K562 (cell line): Measurements from ENCODE around the gene CHRM3. TPM values are rescaled to one million over a fixed set of nuclear protein-coding genes. Genes with fewer than 3 reads are reported as not detected.

ENCODE experiments used
- ATAC-seq: fragments of 200-7000 bp; cut with Tn5 transposase; 3 replicates; pipeline ENCODE4 v1.9.1; 2020; ENCODE audit warnings: moderate library complexity
- BruUV-seq: library from RNA; stranded (reverse); fragments of 400-500 nt; replicated peaks from 2 replicates; lab custom pipeline; 2021; lab: Mats Ljungman, UMichigan
- CTCF ChIA-PET: fragments of 300-600 bp; formaldehyde crosslinking; extraction: SDS; loops from one replicate; lab custom pipeline; 2021; ENCODE audit warnings: low intra/inter-chr PET ratio; lab: Yijun Ruan, JAX
- POLR2A ChIA-PET: fragments of 300-600, 350-650 bp; sonication (Branson Sonifier 250); formaldehyde crosslinking; extraction: SDS; loops from one replicate; lab custom pipeline; 2021; ENCODE audit warnings: antibody characterized with exemption, inconsistent platforms; lab: Yijun Ruan, JAX
- DNase-seq, 4 experiments: peaks; one replicate each; pipeline versions ENCODE4 v3.0.0 to v3.0.0-alpha.2; 2011 to 2018; ENCODE audit warnings: low spot score in 3 of 4, mixed read lengths in 3 of 4; ENCODE audit errors: extremely low read depth in 1 of 4
- FAIRE-seq: peaks from 2 replicates; lab custom pipeline; 2011; peaks lifted over from hg19 to GRCh38; lab: Jason Lieb, UNC
- H2AFZ ChIP-seq: 2 replicates; pipeline ENCODE4 v1.6.0; 2011; ENCODE audit warnings: low read depth, low read length, control low read depth, inconsistent platforms
- H3K27ac ChIP-seq: fragments of 200-600 bp; 3 replicates; pipeline ENCODE4 v1.8.0; 2011; ENCODE audit warnings: low read depth, mild to moderate bottlenecking, control low read depth, inconsistent platforms, low read length, moderate library complexity, mixed read lengths; ENCODE audit errors: extremely low read depth
- H3K27me3 ChIP-seq, 2 experiments: fragments of 300-600 bp in 1 of 2; 2 replicates in 1 of 2; 3 replicates in 1 of 2; pipeline versions ENCODE4 v1.6.0 to v1.8.0; 2011; ENCODE audit warnings: inconsistent platforms in 2 of 2, low read length in 2 of 2, mild to moderate bottlenecking in 1 of 2, mixed read lengths in 1 of 2, moderate library complexity in 1 of 2; ENCODE audit not compliant: control insufficient read depth in 2 of 2, insufficient read depth in 2 of 2
- H3K36me3 ChIP-seq: fragments of 300-600 bp; 3 replicates; pipeline ENCODE4 v1.8.0; 2011; ENCODE audit warnings: mild to moderate bottlenecking, low read length, inconsistent platforms; ENCODE audit not compliant: control insufficient read depth, insufficient read depth
- H3K4me1 ChIP-seq, 2 experiments: fragments of 200-600 bp in 1 of 2; replicated peaks in 1 of 2; 2 replicates in 1 of 2; 3 replicates in 1 of 2; pipeline versions ENCODE4 v1.5.1 to v1.8.0; 2011; ENCODE audit warnings: inconsistent platforms in 2 of 2, low read length in 2 of 2, mild to moderate bottlenecking in 1 of 2, mixed read lengths in 1 of 2, moderate library complexity in 1 of 2; ENCODE audit not compliant: control insufficient read depth in 2 of 2, insufficient read depth in 2 of 2
- H3K4me2 ChIP-seq: 2 replicates; pipeline ENCODE4 v1.6.1; 2011; ENCODE audit warnings: low read length, control low read depth, inconsistent platforms, mixed read lengths; ENCODE audit not compliant: insufficient read depth
- H3K4me3 ChIP-seq: fragments of 200-600 bp; sonication (generic), shearing (Covaris generic); 2 replicates; pipeline ENCODE4 v1.5.1; 2016; ENCODE audit warnings: control low read depth, inconsistent platforms
- H3K79me2 ChIP-seq: fragments of 200-600 bp; 3 replicates; pipeline ENCODE4 v1.8.0; 2011; ENCODE audit warnings: low read length, inconsistent platforms; ENCODE audit not compliant: control insufficient read depth, insufficient read depth
- H3K9ac ChIP-seq, 2 experiments: 2 replicates each; pipeline versions ENCODE4 v1.6.0 to v1.6.1; 2011; ENCODE audit warnings: low read depth in 2 of 2, low read length in 2 of 2, control low read depth in 1 of 2, inconsistent platforms in 1 of 2, mild to moderate bottlenecking in 1 of 2, mixed read lengths in 1 of 2; ENCODE audit not compliant: insufficient read depth in 1 of 2
- H3K9me1 ChIP-seq: one replicate; pipeline ENCODE4 v1.6.0; 2011; ENCODE audit warnings: inconsistent platforms, mild to moderate bottlenecking, low read length, moderate library complexity; ENCODE audit not compliant: control insufficient read depth, insufficient read depth
- H3K9me3 ChIP-seq: replicated peaks from 2 replicates; pipeline ENCODE4 v1.5.1; 2011; ENCODE audit warnings: low read depth, low read length, inconsistent platforms; ENCODE audit not compliant: control insufficient read depth, insufficient read depth
- H4K20me1 ChIP-seq: replicated peaks from 2 replicates; pipeline ENCODE4 v1.6.1; 2011; ENCODE audit warnings: low read length, inconsistent platforms, mixed read lengths; ENCODE audit not compliant: control insufficient read depth, insufficient read depth
- BRF1 ChIP-seq: IDR thresholded peaks from 3 replicates; pipeline ENCODE4 v1.6.1; 2011; ENCODE audit warnings: borderline replicate concordance, mild to moderate bottlenecking; ENCODE audit not compliant: insufficient read length; ENCODE audit errors: extremely low read depth
- EWSR1 ChIP-seq: fragments of 450-650 bp; IDR thresholded peaks from 2 replicates; pipeline ENCODE4 v1.6.1; 2018; ENCODE audit warnings: borderline replicate concordance, mild to moderate bottlenecking, low read depth, moderate library complexity; ENCODE audit not compliant: partially characterized antibody
- HBP1 ChIP-seq: fragments of 450-650 bp; formaldehyde crosslinking; IDR thresholded peaks from 2 replicates; pipeline ENCODE4 v1.4.0; 2022; ENCODE audit warnings: missing genetic modification characterization
- NFXL1 ChIP-seq: fragments of 450-650 bp; formaldehyde crosslinking; IDR thresholded peaks from 2 replicates; pipeline ENCODE4 v1.4.0; 2021; ENCODE audit warnings: mild to moderate bottlenecking
- ZNF76 ChIP-seq: fragments of 250-450 bp; sonication (Bioruptor Pico); IDR thresholded peaks from 2 replicates; pipeline ENCODE4 v1.4.0; 2020; ENCODE audit warnings: mild to moderate bottlenecking, moderate library complexity, borderline replicate concordance
- WGBS: fragments of 100-300 bp; shearing (Covaris generic); methylation state at CpG from one replicate; pipeline ENCODE4 v1.1.6; 2016; ENCODE audit warnings: low coverage, mixed read lengths; ENCODE audit not compliant: insufficient coverage; ENCODE audit errors: missing lambda C conversion rate; 5-methylcytosine and 5-hydroxymethylcytosine counted together
- in situ Hi-C: fragments of 300-500 bp; cut with MboI; formaldehyde crosslinking; loops from 4 replicates; pipeline ENCODE4 v1.15.0; 2018; ENCODE audit warnings: inconsistent platforms, mixed read lengths
- intact Hi-C: fragments of 100-400 bp; cut with micrococcal nuclease; formaldehyde crosslinking; loops from 2 replicates; pipeline ENCODE4 v1.14.2; 2022
- polyA plus RNA-seq, 8 experiments: library from polyadenylated mRNA; depleted of rRNA in 4 of 8; stranded (reverse) in 5 of 8; unstranded in 3 of 8; fragments of >200 nt; fragmentation: Nextera tagmentation in 2 of 8; fragmentation: Illumina TruSeq in 1 of 8; extraction: Ambion mirVana in 2 of 8; extraction: Trizol in 1 of 8; gene quantifications; 2 replicates each; pipeline versions ENCODE4 v1.2.1 to v1.2.3, GENCODE V29; 2011 to 2014; ENCODE audit warnings: inconsistent platforms in 1 of 8, missing spikeins in 1 of 8
- total RNA-seq, 7 experiments: library from RNA; depleted of rRNA in 6 of 7; stranded (reverse); fragments of >200 nt in 6 of 7; fragmentation: Illumina TruSeq in 2 of 7; extraction: Trizol in 2 of 7; gene quantifications; 2 replicates each; pipeline versions ENCODE4 v1.2.1 to v1.2.3, GENCODE V29; 2011 to 2021; ENCODE audit warnings: low replicate concordance in 1 of 7
- TF ChIP-seq, protein P1 (sequence below): sonication (generic); formaldehyde crosslinking; IDR thresholded peaks from 2 replicates; pipeline ENCODE4 v1.8.0; 2022; ENCODE audit warnings: mild to moderate bottlenecking, missing genetic modification reagents

Gene CHRM3
- total and polyA plus RNA-seq, 9 of the 15 experiments (the other 6 are each of a cell fraction or from before 2014, with no cell fraction given): 0.03 to 0.18 (median 0.05) TPM; not detected in 4

GRCh38 chr1:239417221-239417620, 30.9 kb downstream of the CHRM3 start:
- FAIRE-seq: no peak
- TF ChIP-seq, protein P1, sequence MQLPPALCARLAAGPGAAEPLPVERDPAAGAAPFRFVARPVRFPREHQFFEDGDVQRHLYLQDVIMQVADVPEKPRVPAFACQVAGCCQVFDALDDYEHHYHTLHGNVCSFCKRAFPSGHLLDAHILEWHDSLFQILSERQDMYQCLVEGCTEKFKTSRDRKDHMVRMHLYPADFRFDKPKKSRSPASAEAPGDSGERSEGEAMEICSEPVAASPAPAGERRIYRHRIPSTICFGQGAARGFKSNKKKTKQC (CRISPR knock-in tag): no peak
- no peak for TF ChIP-seq BRF1
- no peak for TF ChIP-seq HBP1
- TF ChIP-seq ZNF76: no peak
- no peak for TF ChIP-seq EWSR1
- no peak for TF ChIP-seq NFXL1 (CRISPR knock-in tag)
- no peak for ATAC-seq
- H3K79me2 ChIP-seq: no peaks in the 10 kb centered on the region
- intact Hi-C loops (no loop called here), in situ Hi-C loops (no loop called here)
- H2AFZ ChIP-seq: no peak overlapping the region
- BruUV-seq: no TSS peak
- no peak overlapping the region for H3K9ac ChIP-seq
- no peak overlapping the region for H3K27ac ChIP-seq
- DNase-seq: no peak
- no peaks in the 10 kb centered on the region for H3K27me3 ChIP-seq
- H4K20me1 ChIP-seq: no peaks in the 10 kb centered on the region
- H3K4me1 ChIP-seq: no peaks in the 10 kb centered on the region
- H3K9me1 ChIP-seq: no peaks in the 10 kb centered on the region
- H3K9me3 ChIP-seq: no peaks in the 10 kb centered on the region; the same call in none of the 2 replicates
- no peak overlapping the region for H3K4me3 ChIP-seq
- ChIA-PET CTCF (no interaction called here), POLR2A (no interaction called here)
- 0% methylated on average over 2 of the region's 2 CpGs for WGBS
- no peaks in the 10 kb centered on the region for H3K36me3 ChIP-seq
- no peak overlapping the region for H3K4me2 ChIP-seq
